HepG2 (cell line): ENCODE measurements around the gene PLXND1. TPM values are rescaled to one million over a fixed set of nuclear protein-coding genes. Genes with fewer than 3 reads are reported as not detected.

ENCODE experiments used
- ARID5B ChIP-seq: IDR thresholded peaks from 2 replicates; pipeline ENCODE4 v1.4.0; 2020; ENCODE audit warnings: mild to moderate bottlenecking, missing genetic modification reagents
- CHD2 ChIP-seq: IDR thresholded peaks from 2 replicates; pipeline ENCODE4 v1.6.1; 2011; ENCODE audit warnings: low read depth, low read length, improper control_type of control experiment
- DPF2 ChIP-seq: sonication (generic); formaldehyde crosslinking; IDR thresholded peaks from 2 replicates; pipeline ENCODE4 v1.4.0; 2020; ENCODE audit warnings: mild to moderate bottlenecking, low read depth, missing genetic modification reagents, borderline replicate concordance
- FOSL2 ChIP-seq: sonication (generic); formaldehyde crosslinking; IDR thresholded peaks from 2 replicates; pipeline ENCODE4 v1.4.0; 2020; ENCODE audit warnings: missing genetic modification reagents
- FOXA1 ChIP-seq, 2 experiments: fragments of 450-650 bp in 1 of 2; sonication (generic) in 1 of 2; formaldehyde crosslinking in 1 of 2; IDR thresholded peaks; 2 replicates each; pipeline versions ENCODE4 v1.4.0 to v1.6.1; 2016 to 2020; ENCODE audit warnings: missing genetic modification reagents in 1 of 2
- GATAD1 ChIP-seq: IDR thresholded peaks from 2 replicates; pipeline ENCODE4 v1.6.1; 2016; ENCODE audit warnings: missing genetic modification reagents, missing compliant biosample characterization
- IKZF5 ChIP-seq: IDR thresholded peaks from 2 replicates; pipeline ENCODE4 v1.6.1; 2018; ENCODE audit warnings: missing genetic modification reagents, mild to moderate bottlenecking, missing compliant biosample characterization
- KLF16 ChIP-seq, 2 experiments: sonication (generic) in 1 of 2; formaldehyde crosslinking in 1 of 2; IDR thresholded peaks; 2 replicates each; pipeline versions ENCODE4 v1.6.1 to v1.8.0; 2016 to 2023; ENCODE audit warnings: missing genetic modification reagents in 2 of 2, missing compliant biosample characterization in 1 of 2
- PITX1 ChIP-seq: sonication (generic); formaldehyde crosslinking; IDR thresholded peaks from 2 replicates; pipeline ENCODE4 v1.5.1; 2020; ENCODE audit warnings: mild to moderate bottlenecking, missing genetic modification reagents
- PRMT3 ChIP-seq: sonication (generic); formaldehyde crosslinking; IDR thresholded peaks from 2 replicates; pipeline ENCODE4 v1.8.1; 2022; ENCODE audit warnings: low read depth, mild to moderate bottlenecking, moderate library complexity, missing genetic modification reagents, borderline replicate concordance
- RCOR2 ChIP-seq: IDR thresholded peaks from 2 replicates; pipeline ENCODE4 v1.6.1; 2016; ENCODE audit warnings: missing biosample characterization, missing genetic modification reagents
- RFX5 ChIP-seq: IDR thresholded peaks from 2 replicates; pipeline ENCODE4 v1.6.1; 2011; ENCODE audit warnings: low read depth, low read length, improper control_type of control experiment
- THRA ChIP-seq: sonication (generic); formaldehyde crosslinking; IDR thresholded peaks from 2 replicates; pipeline ENCODE4 v1.4.0; 2020; ENCODE audit warnings: missing genetic modification reagents, borderline replicate concordance
- U2AF2 ChIP-seq: fragments of 200-400 bp; formaldehyde crosslinking; IDR thresholded peaks from 2 replicates; pipeline ENCODE4 v1.6.1; 2017; ENCODE audit warnings: low read depth, mild to moderate bottlenecking, low read length
- ZKSCAN8 ChIP-seq: IDR thresholded peaks from 2 replicates; pipeline ENCODE4 v1.6.1; 2016; ENCODE audit warnings: borderline replicate concordance, missing genetic modification reagents, missing compliant biosample characterization
- ZNF326 ChIP-seq: sonication (generic); formaldehyde crosslinking; IDR thresholded peaks from 2 replicates; pipeline ENCODE4 v1.4.0; 2020; ENCODE audit warnings: missing genetic modification reagents, borderline replicate concordance
- ZNF878 ChIP-seq: sonication (generic); formaldehyde crosslinking; IDR thresholded peaks from 2 replicates; pipeline ENCODE4 v1.8.1; 2023; ENCODE audit warnings: mild to moderate bottlenecking, missing genetic modification reagents, moderate library complexity
- polyA plus RNA-seq, 8 experiments: library from polyadenylated mRNA; depleted of rRNA in 3 of 8; stranded (reverse) in 7 of 8; unstranded in 1 of 8; fragments of >200 nt; fragmentation: Illumina TruSeq in 4 of 8; extraction: Trizol in 4 of 8; gene quantifications; 2 replicates each; pipeline versions ENCODE4 v1.2.1 to v1.2.3, GENCODE V29; 2011 to 2016; ENCODE audit warnings: low read depth in 4 of 8, missing spikeins in 1 of 8, mixed read lengths in 1 of 8; ENCODE audit not compliant: insufficient read depth in 1 of 8
- total RNA-seq, 5 experiments: library from RNA; depleted of rRNA; stranded (reverse); fragments of >200 nt; fragmentation: Illumina TruSeq; extraction: Trizol; gene quantifications; 2 replicates each; pipeline ENCODE4 v1.2.3, GENCODE V29; 2016; ENCODE audit warnings: low read depth in 1 of 5
- TF ChIP-seq, protein P1 (sequence below): fragments of 450-650 bp; IDR thresholded peaks from 2 replicates; pipeline ENCODE4 v1.6.1; 2016
- TF ChIP-seq, protein P2 (sequence below): sonication (generic); formaldehyde crosslinking; IDR thresholded peaks from 2 replicates; pipeline ENCODE4 v1.4.0; 2020; ENCODE audit warnings: low read depth, mild to moderate bottlenecking, missing genetic modification reagents

Gene PLXND1
- total and polyA plus RNA-seq, 2 of the 13 experiments (the other 11 are each of a cell fraction or from before 2014, with no cell fraction given), result 15.9 to 42.0 TPM

- TF ChIP-seq, protein P1, sequence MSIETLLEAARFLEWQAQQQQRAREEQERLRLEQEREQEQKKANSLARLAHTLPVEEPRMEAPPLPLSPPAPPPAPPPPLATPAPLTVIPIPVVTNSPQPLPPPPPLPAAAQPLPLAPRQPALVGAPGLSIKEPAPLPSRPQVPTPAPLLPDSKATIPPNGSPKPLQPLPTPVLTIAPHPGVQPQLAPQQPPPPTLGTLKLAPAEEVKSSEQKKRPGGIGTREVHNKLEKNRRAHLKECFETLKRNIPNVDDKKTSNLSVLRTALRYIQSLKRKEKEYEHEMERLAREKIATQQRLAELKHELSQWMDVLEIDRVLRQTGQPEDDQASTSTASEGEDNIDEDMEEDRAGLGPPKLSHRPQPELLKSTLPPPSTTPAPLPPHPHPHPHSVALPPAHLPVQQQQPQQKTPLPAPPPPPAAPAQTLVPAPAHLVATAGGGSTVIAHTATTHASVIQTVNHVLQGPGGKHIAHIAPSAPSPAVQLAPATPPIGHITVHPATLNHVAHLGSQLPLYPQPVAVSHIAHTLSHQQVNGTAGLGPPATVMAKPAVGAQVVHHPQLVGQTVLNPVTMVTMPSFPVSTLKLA, result peak; percentile 62; the same call in 1 of the 2 replicates
- TF ChIP-seq IKZF5, result peak; percentile 9; the same call in 1 of the 2 replicates
- TF ChIP-seq RCOR2 (CRISPR knock-in tag), result peak; percentile 38
- TF ChIP-seq ZNF326, result no peak
- TF ChIP-seq CHD2, result no peak
- no peak for TF ChIP-seq U2AF2
- TF ChIP-seq, protein P2, sequence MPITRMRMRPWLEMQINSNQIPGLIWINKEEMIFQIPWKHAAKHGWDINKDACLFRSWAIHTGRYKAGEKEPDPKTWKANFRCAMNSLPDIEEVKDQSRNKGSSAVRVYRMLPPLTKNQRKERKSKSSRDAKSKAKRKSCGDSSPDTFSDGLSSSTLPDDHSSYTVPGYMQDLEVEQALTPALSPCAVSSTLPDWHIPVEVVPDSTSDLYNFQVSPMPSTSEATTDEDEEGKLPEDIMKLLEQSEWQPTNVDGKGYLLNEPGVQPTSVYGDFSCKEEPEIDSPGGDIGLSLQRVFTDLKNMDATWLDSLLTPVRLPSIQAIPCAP, result no peak
- TF ChIP-seq FOSL2 (CRISPR knock-in tag), result peak; percentile 78
- TF ChIP-seq RFX5, result no peak
- TF ChIP-seq PRMT3, result no peak
- 0 out of 2 replicates have a peak, but pooled peaks have one; percentile 3 for TF ChIP-seq DPF2 (CRISPR knock-in tag)
- TF ChIP-seq GATAD1, result no peak
- TF ChIP-seq FOXA1 (IDR thresholded peaks at IDR 0.05), result no peak
- TF ChIP-seq FOXA1 (CRISPR knock-in tag; IDR thresholded peaks at IDR 0.05), result peak; percentile 47; the same call in 1 of the 2 replicates
- TF ChIP-seq KLF16 (CRISPR knock-in tag; IDR thresholded peaks at IDR 0.05), result peak in 1 of 2 experiments; percentile 25; a peak in 1 of 4 replicates
- TF ChIP-seq PITX1 (CRISPR knock-in tag), result peak; percentile 64
- no peak for TF ChIP-seq ZNF878 (CRISPR knock-in tag)
- TF ChIP-seq ZKSCAN8 (CRISPR knock-in tag), result 0 out of 2 replicates have a peak, but pooled peaks have one; percentile 65
- peak; percentile 35; the same call in 1 of the 2 replicates for TF ChIP-seq THRA (CRISPR knock-in tag)
- peak; percentile 35; the same call in 1 of the 2 replicates for TF ChIP-seq ARID5B (CRISPR knock-in tag)
These were observed 6.3 kb upstream of the PLXND1 start (continued) for GRCh38 chr3:129612534-129613366.
